Caco-2 (cell line): ENCODE measurements around the gene TRIML2. TPM values are rescaled to one million over a fixed set of nuclear protein-coding genes. Genes with fewer than 3 reads are reported as not detected.

ENCODE experiments used
- BruUV-seq: library from RNA; stranded (reverse); fragments of 400-500 nt; replicated peaks from 2 replicates; lab custom pipeline; 2021; lab: Mats Ljungman, UMichigan
- CTCF ChIA-PET: fragments of 300-600 bp; sonication (Branson Sonifier 250); formaldehyde crosslinking; loops from one replicate; lab custom pipeline; 2022; ENCODE audit warnings: antibody characterized with exemption; lab: Charles Lee
- POLR2A ChIA-PET: fragments of 300-600 bp; sonication (Branson Sonifier 250); formaldehyde crosslinking; loops from one replicate; lab custom pipeline; 2022; ENCODE audit warnings: antibody characterized with exemption; lab: Charles Lee
- DNase-seq, 2 experiments: peaks; one replicate each; pipeline versions ENCODE4 v3.0.0 to v3.0.0-alpha.2; 2020 to 2022
- H3K27me3 ChIP-seq: replicated peaks from 2 replicates; pipeline ENCODE4 v1.6.0; 2011; ENCODE audit warnings: low read length; ENCODE audit not compliant: control insufficient read depth, insufficient read depth
- H3K36me3 ChIP-seq: 2 replicates; pipeline ENCODE4 v1.5.1; 2011; ENCODE audit warnings: low read length; ENCODE audit not compliant: control insufficient read depth, insufficient read depth
- H3K4me1 ChIP-seq: fragments of 250-450 bp; sonication (Bioruptor Pico); 2 replicates; pipeline ENCODE4 v1.5.1; 2020; ENCODE audit warnings: mild to moderate bottlenecking
- H3K4me3 ChIP-seq: 2 replicates; pipeline ENCODE4 v1.5.1; 2011; ENCODE audit warnings: low read depth, mild to moderate bottlenecking, control low read depth, low read length
- H3K9me3 ChIP-seq: fragments of 250-450 bp; sonication (Bioruptor Pico); 2 replicates; pipeline ENCODE4 v1.5.1; 2020; ENCODE audit warnings: mild to moderate bottlenecking, moderate library complexity
- H3K27ac Mint-ChIP-seq: one replicate; pipeline ENCODE4 v1.8.0; 2022; ENCODE audit warnings: mixed read lengths; ENCODE audit not compliant: unreplicated experiment
- H3K27me3 Mint-ChIP-seq: one replicate; pipeline ENCODE4 v1.8.0; 2022; ENCODE audit warnings: mixed read lengths; ENCODE audit not compliant: insufficient read depth, unreplicated experiment
- H3K36me3 Mint-ChIP-seq: one replicate; pipeline ENCODE4 v1.8.0; 2022; ENCODE audit warnings: mild to moderate bottlenecking, mixed read lengths; ENCODE audit not compliant: insufficient read depth, unreplicated experiment
- H3K4me1 Mint-ChIP-seq: one replicate; pipeline ENCODE4 v1.8.0; 2022; ENCODE audit warnings: low read depth, mixed read lengths; ENCODE audit not compliant: unreplicated experiment
- H3K4me3 Mint-ChIP-seq: one replicate; pipeline ENCODE4 v1.8.0; 2022; ENCODE audit warnings: mild to moderate bottlenecking, moderate library complexity, mixed read lengths; ENCODE audit not compliant: unreplicated experiment
- H3K9me3 Mint-ChIP-seq: one replicate; pipeline ENCODE4 v1.8.0; 2022; ENCODE audit warnings: mixed read lengths; ENCODE audit not compliant: unreplicated experiment
- CTCF ChIP-seq, 2 experiments: fragments of 200-600 bp in 1 of 2; IDR thresholded peaks; 1 replicate in 1 of 2; 2 replicates in 1 of 2; pipeline versions ENCODE4 v1.5.1 to v1.8.0; 2011 to 2022; ENCODE audit warnings: antibody characterized with exemption in 1 of 2, control low read depth in 1 of 2, inconsistent platforms in 1 of 2, low read depth in 1 of 2, low read length in 1 of 2, mild to moderate bottlenecking in 1 of 2, moderate library complexity in 1 of 2; ENCODE audit not compliant: insufficient read depth in 1 of 2, severe bottlenecking in 1 of 2, unreplicated experiment in 1 of 2
- intact Hi-C: fragments of 100-400 bp; cut with micrococcal nuclease; formaldehyde crosslinking; loops from one replicate; pipeline ENCODE4 v1.10.0; 2022; ENCODE audit not compliant: unreplicated experiment
- total RNA-seq: library from RNA; stranded (reverse); gene quantifications from 2 replicates; pipeline ENCODE4 v1.2.3, GENCODE V29; 2022

TRIML2 gene
- total RNA-seq, 1 experiment from 2014 or later = 2.2 TPM

GRCh38 chr4:188139671-188140070, 30.3 kb upstream of the TRIML2 start:
- CTCF ChIA-PET = no interaction called here
- no peak for TF ChIP-seq CTCF (IDR thresholded peaks at IDR 0.05; ENCODE audit: insufficient read depth in 1 of 2, low read depth in 1 of 2, low read length in 1 of 2, severe bottlenecking in 1 of 2, unreplicated experiment in 1 of 2)
- BruUV-seq = no TSS peak
- Mint-ChIP-seq H3K4me1 (peaks cover 2% of the 10 kb centered on the region), H3K27ac (no peak overlapping the region), H3K4me3 (no peak overlapping the region), H3K36me3 (no peaks in the 10 kb centered on the region), H3K9me3 (no peaks in the 10 kb centered on the region), H3K27me3 (no peaks in the 10 kb centered on the region)
- Histone ChIP-seq H3K9me3 (no peaks in the 10 kb centered on the region), H3K4me1 (0 out of 2 replicates have a peak, but pooled peaks cover 10% of the 10 kb centered on the region), H3K27me3 (no peaks in the 10 kb centered on the region), H3K4me3 (no peak overlapping the region), H3K36me3 (no peaks in the 10 kb centered on the region)
- POLR2A ChIA-PET = no interaction called here
- DNase-seq = no peak
- intact Hi-C loops = no loop called here

GRCh38 chr4:188139141-188139540, 29.7 kb upstream of the TRIML2 start, which contains the start of gene TRIML1:
TRIML1 (plus strand) TSS chr4:188139441; CDS start chr4:188139559, 118 bp downstream.
- H3K4me1 Mint-ChIP-seq = no peaks in the 10 kb centered on the region
- DNase-seq = no peak
- Histone ChIP-seq H3K27me3 (no peaks in the 10 kb centered on the region), H3K36me3 (no peaks in the 10 kb centered on the region), H3K4me3 (no peak within 1 kb of the TSS), H3K9me3 (no peaks in the 10 kb centered on the region), H3K4me1 (0 out of 2 replicates have a peak, but pooled peaks cover 10% of the 10 kb centered on the region)
- H3K9me3 Mint-ChIP-seq = no peaks in the 10 kb centered on the region
- no peak within 1 kb of the TSS for H3K27ac Mint-ChIP-seq
- no TSS peak for BruUV-seq
- no peak for TF ChIP-seq CTCF (IDR thresholded peaks at IDR 0.05; ENCODE audit: insufficient read depth in 1 of 2, low read depth in 1 of 2, low read length in 1 of 2, severe bottlenecking in 1 of 2, unreplicated experiment in 1 of 2)
- no peak within 1 kb of the TSS for H3K4me3 Mint-ChIP-seq
- ChIA-PET CTCF (no interaction called here), POLR2A (no interaction called here)
- no peaks in the 10 kb centered on the region for H3K27me3 Mint-ChIP-seq
- intact Hi-C loops = no loop called here
- no peaks in the 10 kb centered on the region for H3K36me3 Mint-ChIP-seq

GRCh38 chr4:188138227-188138626, 28.8 kb upstream of the TRIML2 start:
- no peaks in the 10 kb centered on the region for H3K9me3 ChIP-seq
- H3K27me3 ChIP-seq = no peaks in the 10 kb centered on the region
- Mint-ChIP-seq H3K9me3 (no peaks in the 10 kb centered on the region), H3K4me1 (no peaks in the 10 kb centered on the region), H3K36me3 (no peaks in the 10 kb centered on the region), H3K4me3 (no peak overlapping the region), H3K27ac (no peak overlapping the region), H3K27me3 (no peaks in the 10 kb centered on the region)
- no peak for TF ChIP-seq CTCF (IDR thresholded peaks at IDR 0.05; ENCODE audit: insufficient read depth in 1 of 2, low read depth in 1 of 2, low read length in 1 of 2, severe bottlenecking in 1 of 2, unreplicated experiment in 1 of 2)
- no peak overlapping the region for H3K4me3 ChIP-seq
- intact Hi-C loops = no loop called here
- no TSS peak for BruUV-seq
- ChIA-PET CTCF (no interaction called here), POLR2A (no interaction called here)
- H3K4me1 ChIP-seq = 0 out of 2 replicates have a peak, but pooled peaks cover 2% of the 10 kb centered on the region
- no peak for DNase-seq
- H3K36me3 ChIP-seq = no peaks in the 10 kb centered on the region
